ENCODE results near the gene GTF2A1L. TPM values are rescaled to one million over a fixed set of nuclear protein-coding genes. Genes with fewer than 3 reads are reported as not detected.

The GTF2A1L gene
- total and polyA plus RNA-seq, 2 donors (not counting 3 experiments of a cell fraction or from before 2014, with no cell fraction given): 0.46 TPM; not detected in 1

DNA sequence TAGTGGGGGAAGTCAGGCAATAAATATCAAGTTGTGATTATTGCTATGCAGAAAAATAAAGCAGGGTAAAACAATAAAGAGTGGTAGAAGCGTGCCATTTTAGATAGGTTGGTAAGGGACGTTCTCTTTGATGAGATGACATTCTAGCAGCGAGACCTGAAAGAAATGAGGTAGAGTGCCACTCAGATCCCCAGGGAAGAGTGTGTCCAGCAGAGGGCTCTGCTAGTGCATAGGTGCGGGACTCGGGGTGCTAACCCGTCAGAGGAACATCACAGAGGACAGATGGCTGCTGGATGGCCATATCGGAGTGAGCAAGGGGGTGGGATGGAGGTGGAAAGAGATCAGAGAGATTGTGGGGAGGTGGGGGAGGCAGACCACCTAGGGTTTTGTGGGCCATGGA is 16.3 kb upstream of the GTF2A1L start:
- TF ChIP-seq CTCF (IDR thresholded peaks at IDR 0.05; ENCODE audit: extremely low read depth in 1 of 2, insufficient read depth in 1 of 2, low read depth in 1 of 2, low read length in 2 of 2) (peak; percentile 23 to 25), MYC (IDR thresholded peaks at IDR 0.05; ENCODE audit: low read depth, low read length) (no peak)
- ChIA-PET POLR2A (no interaction called here), CTCF (interaction anchor here (1.6 to 2.8 kb wide), 2 partner anchors 10 to 1801 kb away, joined by 6 to 36 read pairs; no protein-coding TSS in a partner anchor)
- no peaks in the 10 kb centered on the region for H3K9me3 ChIP-seq (replicated peaks; ENCODE audit: control insufficient read depth, insufficient read depth, low read length)
- intact Hi-C loops (cut with micrococcal nuclease): loop anchor here (5.0 kb wide), 1 partner anchor 1891 kb away; no protein-coding TSS in a partner anchor
- H3K36me3 ChIP-seq (ENCODE audit: control insufficient read depth in 2 of 2, extremely low read depth in 1 of 2, insufficient read depth in 2 of 2, low read length in 2 of 2): no peaks in the 10 kb centered on the region
- H3K27ac ChIP-seq (ENCODE audit: insufficient read depth, low read depth, low read length): no peak overlapping the region
- BruUV-seq (replicated peaks): no TSS peak
- no peaks in the 10 kb centered on the region for H3K79me2 ChIP-seq (ENCODE audit: control insufficient read depth, insufficient read depth, low read length)
- no peaks in the 10 kb centered on the region for H3K4me1 ChIP-seq (ENCODE audit: control insufficient read depth, extremely low read depth, insufficient read depth, low read length)
- no peaks in the 10 kb centered on the region for H3K9me1 ChIP-seq (replicated peaks; ENCODE audit: control insufficient read depth, extremely low read depth, insufficient read depth, low read length)
- H3K4me3 ChIP-seq (replicated peaks in 1 of 3; ENCODE audit: insufficient read depth in 1 of 3, low read depth in 1 of 3, low read length in 3 of 3): no peak overlapping the region
- no peaks in the 10 kb centered on the region for H3K27me3 ChIP-seq (ENCODE audit: control insufficient read depth in 2 of 2, insufficient read depth in 2 of 2, low read length in 2 of 2)
- no peak overlapping the region for H2AFZ ChIP-seq (ENCODE audit: low read depth, low read length)
- dilution Hi-C loops (cut with MboI; ENCODE audit: extremely low pct_ligation_motif_present, low sequenced_read_pairs): no loop called here
- no peak overlapping the region for H3K9ac ChIP-seq (replicated peaks; ENCODE audit: extremely low read depth, insufficient read depth, low read length)
- H4K20me1 ChIP-seq (replicated peaks; ENCODE audit: control insufficient read depth, extremely low read depth, insufficient read depth, low read length): no peaks in the 10 kb centered on the region
- FAIRE-seq: no peak
- H3K4me2 ChIP-seq (ENCODE audit: insufficient read depth, low read length): no peak overlapping the region
- DNase-seq (ENCODE audit: low read depth, low spot score): no peak

- no peaks in the 10 kb centered on the region for H3K36me3 ChIP-seq (ENCODE audit: control insufficient read depth in 2 of 2, extremely low read depth in 1 of 2, insufficient read depth in 2 of 2, low read length in 2 of 2)
- no peaks in the 10 kb centered on the region for H3K4me1 ChIP-seq (ENCODE audit: control insufficient read depth, extremely low read depth, insufficient read depth, low read length)
- CTCF ChIA-PET: no interaction called here
- no peaks in the 10 kb centered on the region for H4K20me1 ChIP-seq (replicated peaks; ENCODE audit: control insufficient read depth, extremely low read depth, insufficient read depth, low read length)
- H3K4me3 ChIP-seq (replicated peaks in 1 of 3; ENCODE audit: insufficient read depth in 1 of 3, low read depth in 1 of 3, low read length in 3 of 3): no peak overlapping the region
- H3K79me2 ChIP-seq (ENCODE audit: control insufficient read depth, insufficient read depth, low read length): no peaks in the 10 kb centered on the region
- TF ChIP-seq POLR2AphosphoS5 (IDR thresholded peaks at IDR 0.05; ENCODE audit: insufficient read depth, low read depth, low read length) (no peak), FOS (IDR thresholded peaks at IDR 0.05; ENCODE audit: borderline replicate concordance, insufficient read depth, low read length) (no peak), CTCF (IDR thresholded peaks at IDR 0.05; ENCODE audit: extremely low read depth in 1 of 2, insufficient read depth in 1 of 2, low read depth in 1 of 2, low read length in 2 of 2) (no peak), MAX (IDR thresholded peaks at IDR 0.05; ENCODE audit: insufficient read depth, insufficient read length) (no peak), MYC (IDR thresholded peaks at IDR 0.05; ENCODE audit: low read depth, low read length) (no peak), POLR2A (IDR thresholded peaks at IDR 0.05; ENCODE audit: low read depth, low read length) (no peak), EZH2 (IDR thresholded peaks at IDR 0.05; ENCODE audit: borderline replicate concordance, low read depth, low read length, severe bottlenecking) (no peak), JUN (IDR thresholded peaks at IDR 0.05; ENCODE audit: borderline replicate concordance, insufficient read depth, insufficient read length, low read depth) (no peak), GATA2 (IDR thresholded peaks at IDR 0.05; ENCODE audit: insufficient read depth, insufficient read length, low read depth, low read length) (no peak)
- no peak overlapping the region for H3K27ac ChIP-seq (ENCODE audit: insufficient read depth, low read depth, low read length)
- H2AFZ ChIP-seq (ENCODE audit: low read depth, low read length): no peak overlapping the region
- H3K27me3 ChIP-seq (ENCODE audit: control insufficient read depth in 2 of 2, insufficient read depth in 2 of 2, low read length in 2 of 2): no peaks in the 10 kb centered on the region
- H3K9me1 ChIP-seq (replicated peaks; ENCODE audit: control insufficient read depth, extremely low read depth, insufficient read depth, low read length): no peaks in the 10 kb centered on the region
- intact Hi-C loops (cut with micrococcal nuclease): no loop called here
- H3K4me2 ChIP-seq (ENCODE audit: insufficient read depth, low read length): no peak overlapping the region
- dilution Hi-C loops (cut with MboI; ENCODE audit: extremely low pct_ligation_motif_present, low sequenced_read_pairs): no loop called here
- POLR2A ChIA-PET: no interaction called here
- H3K9me3 ChIP-seq (replicated peaks; ENCODE audit: control insufficient read depth, insufficient read depth, low read length): no peaks in the 10 kb centered on the region
- BruUV-seq (replicated peaks): no TSS peak
- DNase-seq (ENCODE audit: low read depth, low spot score) (no peak), FAIRE-seq (no peak)
- H3K9ac ChIP-seq (replicated peaks; ENCODE audit: extremely low read depth, insufficient read depth, low read length): no peak overlapping the region
These were observed 12.0 kb upstream of the GTF2A1L start for GRCh38 chr2:48605482-48606175.
